Measurements from ENCODE around the gene DIAPH2. TPM values are rescaled to one million over a fixed set of nuclear protein-coding genes. Genes with fewer than 3 reads are reported as not detected.

DIAPH2 gene
- total and polyA plus RNA-seq, 2 of the 13 experiments (the other 11 are each of a cell fraction or from before 2014, with no cell fraction given) = 2.1 to 8.5 TPM

GRCh38 chrX:96978906-96979305 is 294.3 kb downstream of the DIAPH2 start:
- H3K9ac ChIP-seq (ENCODE audit: insufficient read depth, low read depth, low read length) = no peak overlapping the region
- H3K4me2 ChIP-seq (ENCODE audit: low read depth, low read length) = no peak overlapping the region
- DNase-seq (ENCODE audit: low spot score) (no peak), ATAC-seq (no peak), FAIRE-seq (no peak)
- H3K36me3 ChIP-seq (replicated peaks in 1 of 2; ENCODE audit: control insufficient read depth in 1 of 2, insufficient read depth in 2 of 2, low read length in 2 of 2) = no peaks in the 10 kb centered on the region
- ChIA-PET CTCF (ENCODE audit: low intra/inter-chr PET ratio, low total read pairs) (no interaction called here), POLR2A (no interaction called here)
- intact Hi-C loops (cut with micrococcal nuclease; ENCODE audit: unreplicated experiment) = no loop called here
- no peaks in the 10 kb centered on the region for H3K79me2 ChIP-seq (ENCODE audit: insufficient read depth, low read length)
- 75% methylated on average over 1 of the region's 1 CpG for WGBS (ENCODE audit: low lambda C conversion rate)
- no peaks in the 10 kb centered on the region for H4K20me1 ChIP-seq (ENCODE audit: insufficient read depth, low read length)
- no peaks in the 10 kb centered on the region for H3K4me1 ChIP-seq (ENCODE audit: insufficient read depth, low read length)
- BruUV-seq (replicated peaks) = no TSS peak
- no peaks in the 10 kb centered on the region for H3K27me3 ChIP-seq (ENCODE audit: control insufficient read depth in 1 of 2, insufficient read depth in 2 of 2, low read length in 2 of 2)
- no peak overlapping the region for H2AFZ ChIP-seq (ENCODE audit: low read length)
- no peak overlapping the region for H3K27ac ChIP-seq (ENCODE audit: extremely low read length, insufficient read depth, low read length)
- no peak overlapping the region for H3K4me3 ChIP-seq (replicated peaks in 1 of 3; ENCODE audit: insufficient read depth in 1 of 3, low read depth in 2 of 3, low read length in 3 of 3)
- TF ChIP-seq HOXA5 (CRISPR knock-in tag; IDR thresholded peaks at IDR 0.05) (no peak), MXD4 (CRISPR knock-in tag; IDR thresholded peaks at IDR 0.05) (no peak), NR2F1 (CRISPR knock-in tag; IDR thresholded peaks at IDR 0.05) (no peak), SRSF1 (optimal IDR thresholded peaks at IDR 0.05; ENCODE audit: low read depth, low read length) (no peak), YY1 (IDR thresholded peaks at IDR 0.05; ENCODE audit: insufficient read depth, insufficient replicate concordance, low read depth, low read length) (no peak), ZNF205 (CRISPR knock-in tag; IDR thresholded peaks at IDR 0.05) (no peak), ZBTB39 (CRISPR knock-in tag; IDR thresholded peaks at IDR 0.05) (no peak), ZNF331 (CRISPR knock-in tag; IDR thresholded peaks at IDR 0.05) (no peak), SIN3A (IDR thresholded peaks at IDR 0.05; ENCODE audit: borderline replicate concordance, low read depth, low read length) (no peak), PHF8 (CRISPR knock-in tag; IDR thresholded peaks at IDR 0.05) (no peak), ZNF788 (CRISPR knock-in tag; IDR thresholded peaks at IDR 0.05; ENCODE audit: borderline replicate concordance) (no peak), ZSCAN30 (CRISPR knock-in tag; IDR thresholded peaks at IDR 0.05) (no peak), ADNP (CRISPR knock-in tag; IDR thresholded peaks at IDR 0.05) (no peak), PTBP1 (IDR thresholded peaks at IDR 0.05; ENCODE audit: low read depth, low read length, poor library complexity, severe bottlenecking) (no peak), ZNF782 (CRISPR knock-in tag; IDR thresholded peaks at IDR 0.05; ENCODE audit: borderline replicate concordance) (no peak), ZNF841 (CRISPR knock-in tag; IDR thresholded peaks at IDR 0.05; ENCODE audit: borderline replicate concordance) (no peak), NPAS2 (CRISPR knock-in tag; IDR thresholded peaks at IDR 0.05; ENCODE audit: borderline replicate concordance) (no peak), KMT2B (CRISPR knock-in tag; IDR thresholded peaks at IDR 0.05) (no peak), RNF2 (conservative IDR thresholded peaks at IDR 0.05; ENCODE audit: low read depth) (no peak)
- H3K9me3 ChIP-seq (ENCODE audit: low read length) = no peaks in the 10 kb centered on the region
- in situ Hi-C loops (cut with HindIII; ENCODE audit: extremely low pct_ligation_motif_present, low pct_unique_long_range_greater_than_20kb) = no loop called here

Data from HepG2 (cell line).